ENCODE results near the gene PPAT. TPM values are rescaled to one million over a fixed set of nuclear protein-coding genes. Genes with fewer than 3 reads are reported as not detected.
"Not testable (repeated sequence)": the region's sequence is repeated elsewhere in the genome, so short reads cannot be mapped to it uniquely, and the experiment has no call there.

Gene PPAT
- total and polyA plus RNA-seq, 2 experiments from 2014 or later, result 8.0 to 8.5 TPM

GRCh38 chr4:56460085-56460484 lies 24.7 kb upstream of the PPAT start:
- TF ChIP-seq EZH2 (IDR thresholded peaks at IDR 0.05; ENCODE audit: insufficient read depth, poor library complexity, severe bottlenecking) (no peak), EZH2phosphoT487 (IDR thresholded peaks at IDR 0.05; ENCODE audit: insufficient read depth, low read depth) (no peak)
- Histone ChIP-seq H3F3A (ENCODE audit: insufficient read depth) (peaks cover 20% of the 10 kb centered on the region; the same call in 1 of the 2 replicates), H2AFZ (no peak overlapping the region), H3K36me3 (ENCODE audit: low read depth) (peaks cover 55% of the 10 kb centered on the region), H3K9me3 (ENCODE audit: low read depth) (no peaks in the 10 kb centered on the region), H3K4me1 (ENCODE audit: insufficient read depth) (peaks cover 9% of the 10 kb centered on the region), H4K20me1 (ENCODE audit: insufficient read depth) (no peaks in the 10 kb centered on the region), H3K27ac (peak overlapping the region; percentile 12; the same call in 1 of the 2 replicates), H3K9ac (no peak overlapping the region), H3K9me2 (ENCODE audit: insufficient read depth) (no peaks in the 10 kb centered on the region), H3K4me2 (ENCODE audit: unreplicated experiment) (no peak overlapping the region), H3K4me3 (no peak overlapping the region), H3K79me2 (ENCODE audit: insufficient read depth) (peaks cover 67% of the 10 kb centered on the region), H3K27me3 (replicated peaks; ENCODE audit: insufficient read depth) (no peaks in the 10 kb centered on the region)
- 63 to 66% methylated on average over 3 of the region's 3 CpGs for WGBS, 2 experiments (ENCODE audit: low coverage in 1 of 2, low lambda C conversion rate in 2 of 2, missing lambda C conversion rate in 2 of 2)
- in situ Hi-C loops (cut with MboI), result no loop called here
- peak; percentile 25 for DNase-seq

- no peak overlapping the region for H3K4me3 ChIP-seq
- in situ Hi-C loops (cut with MboI), result no loop called here
- no peaks in the 10 kb centered on the region for H4K20me1 ChIP-seq (ENCODE audit: insufficient read depth)
- no peak overlapping the region for H3K4me2 ChIP-seq (ENCODE audit: unreplicated experiment)
- no peak overlapping the region for H2AFZ ChIP-seq
- TF ChIP-seq EZH2 (IDR thresholded peaks at IDR 0.05; ENCODE audit: insufficient read depth, poor library complexity, severe bottlenecking), result no peak
- TF ChIP-seq EZH2phosphoT487 (IDR thresholded peaks at IDR 0.05; ENCODE audit: insufficient read depth, low read depth), result no peak
- no peak for DNase-seq
- H3K4me1 ChIP-seq (ENCODE audit: insufficient read depth), result no peaks in the 10 kb centered on the region
- no peaks in the 10 kb centered on the region for H3K9me3 ChIP-seq (ENCODE audit: low read depth)
- no peaks in the 10 kb centered on the region for H3K9me2 ChIP-seq (ENCODE audit: insufficient read depth)
- no peak overlapping the region for H3K27ac ChIP-seq
- 98 to 100% methylated on average over 1 of the region's 1 CpG for WGBS, 2 experiments (ENCODE audit: low coverage in 1 of 2, low lambda C conversion rate in 2 of 2, missing lambda C conversion rate in 2 of 2)
- no peak overlapping the region for H3K9ac ChIP-seq
- 0 out of 2 replicates have a peak, but pooled peaks cover 2% of the 10 kb centered on the region for H3F3A ChIP-seq (ENCODE audit: insufficient read depth)
- H3K79me2 ChIP-seq (ENCODE audit: insufficient read depth), result peaks cover 21% of the 10 kb centered on the region
- H3K36me3 ChIP-seq (ENCODE audit: low read depth), result peaks cover 78% of the 10 kb centered on the region
- H3K27me3 ChIP-seq (replicated peaks; ENCODE audit: insufficient read depth), result no peaks in the 10 kb centered on the region
Observed at GRCh38 chr4:56450342-56450741, 14.9 kb upstream of the PPAT start.

GRCh38 chr4:56449475-56449874 lies 14.1 kb upstream of the PPAT start:
- peaks cover 76% of the 10 kb centered on the region for H3K36me3 ChIP-seq (ENCODE audit: low read depth)
- DNase-seq; H3K27ac ChIP-seq; in situ Hi-C loops (cut with MboI); H3K4me2 ChIP-seq (ENCODE audit: unreplicated experiment); H4K20me1 ChIP-seq (ENCODE audit: insufficient read depth); H3F3A ChIP-seq (ENCODE audit: insufficient read depth); H3K4me3 ChIP-seq; H3K9me2 ChIP-seq (ENCODE audit: insufficient read depth); H3K27me3 ChIP-seq (replicated peaks; ENCODE audit: insufficient read depth); H2AFZ ChIP-seq; H3K4me1 ChIP-seq (ENCODE audit: insufficient read depth); H3K9ac ChIP-seq; H3K9me3 ChIP-seq (ENCODE audit: low read depth): not testable (repeated sequence)
- 97 to 100% methylated on average over 4 of the region's 4 CpGs for WGBS, 2 experiments (ENCODE audit: low coverage in 1 of 2, low lambda C conversion rate in 2 of 2, missing lambda C conversion rate in 2 of 2)
- H3K79me2 ChIP-seq (ENCODE audit: insufficient read depth), result peaks cover 30% of the 10 kb centered on the region

- peak; percentile 16 for DNase-seq
Observed at GRCh38 chr4:56448301-56448700, 12.9 kb upstream of the PPAT start.

GRCh38 chr4:56445699-56446098 lies 10.3 kb upstream of the PPAT start:
- H3K36me3 ChIP-seq (ENCODE audit: low read depth), result peaks cover 72% of the 10 kb centered on the region
- in situ Hi-C loops (cut with MboI), result no loop called here
- 97 to 100% methylated on average over 1 of the region's 1 CpG for WGBS, 2 experiments (ENCODE audit: low coverage in 1 of 2, low lambda C conversion rate in 2 of 2, missing lambda C conversion rate in 2 of 2)

More at GRCh38 chr4:56448301-56448700, 12.9 kb upstream of the PPAT start:
- no peaks in the 10 kb centered on the region for H3F3A ChIP-seq (ENCODE audit: insufficient read depth)
- no peak overlapping the region for H3K4me3 ChIP-seq
- H3K27me3 ChIP-seq (replicated peaks; ENCODE audit: insufficient read depth), result no peaks in the 10 kb centered on the region
- no peaks in the 10 kb centered on the region for H4K20me1 ChIP-seq (ENCODE audit: insufficient read depth)
- H3K4me2 ChIP-seq (ENCODE audit: unreplicated experiment), result no peak overlapping the region
- no peak for TF ChIP-seq EZH2phosphoT487 (IDR thresholded peaks at IDR 0.05; ENCODE audit: insufficient read depth, low read depth)
- TF ChIP-seq EZH2 (IDR thresholded peaks at IDR 0.05; ENCODE audit: insufficient read depth, poor library complexity, severe bottlenecking), result no peak
- peaks cover 3% of the 10 kb centered on the region; the same call in 1 of the 2 replicates for H3K4me1 ChIP-seq (ENCODE audit: insufficient read depth)
- H3K9ac ChIP-seq, result no peak overlapping the region
- peaks cover 41% of the 10 kb centered on the region for H3K79me2 ChIP-seq (ENCODE audit: insufficient read depth)
- no peaks in the 10 kb centered on the region for H3K9me2 ChIP-seq (ENCODE audit: insufficient read depth)
- H3K9me3 ChIP-seq (ENCODE audit: low read depth), result no peaks in the 10 kb centered on the region
- H3K36me3 ChIP-seq (ENCODE audit: low read depth), result peaks cover 80% of the 10 kb centered on the region
- H3K27ac ChIP-seq, result no peak overlapping the region
- in situ Hi-C loops (cut with MboI), result no loop called here
- H2AFZ ChIP-seq, result no peak overlapping the region

More at GRCh38 chr4:56445699-56446098, 10.3 kb upstream of the PPAT start:
- Histone ChIP-seq H3K9me2 (ENCODE audit: insufficient read depth) (no peaks in the 10 kb centered on the region), H3K27me3 (replicated peaks; ENCODE audit: insufficient read depth) (no peaks in the 10 kb centered on the region), H3F3A (ENCODE audit: insufficient read depth) (no peaks in the 10 kb centered on the region), H4K20me1 (ENCODE audit: insufficient read depth) (no peaks in the 10 kb centered on the region), H2AFZ (no peak overlapping the region), H3K4me1 (ENCODE audit: insufficient read depth) (peaks cover 3% of the 10 kb centered on the region; the same call in 1 of the 2 replicates), H3K9ac (no peak overlapping the region), H3K79me2 (ENCODE audit: insufficient read depth) (peaks cover 67% of the 10 kb centered on the region), H3K4me2 (ENCODE audit: unreplicated experiment) (no peak overlapping the region), H3K9me3 (ENCODE audit: low read depth) (no peaks in the 10 kb centered on the region), H3K27ac (no peak overlapping the region), H3K4me3 (no peak overlapping the region)
- no peak for DNase-seq
- TF ChIP-seq EZH2phosphoT487 (IDR thresholded peaks at IDR 0.05; ENCODE audit: insufficient read depth, low read depth) (no peak), EZH2 (IDR thresholded peaks at IDR 0.05; ENCODE audit: insufficient read depth, poor library complexity, severe bottlenecking) (no peak)

Measured in GM23248 (cell line).